GM12891 (cell line): Measurements from ENCODE around the gene OSCP1.

Source experiments
- POLR2A ChIP-seq: IDR thresholded peaks from 2 replicates; pipeline ENCODE4 v1.6.1; 2011; ENCODE audit warnings: low read depth, low read length, control low read depth
- POLR2AphosphoS5 ChIP-seq: IDR thresholded peaks from 2 replicates; pipeline ENCODE4 v1.6.1; 2011; ENCODE audit warnings: low read depth, low read length, control low read depth
- TAF1 ChIP-seq: IDR thresholded peaks from 2 replicates; pipeline ENCODE4 v1.6.1; 2011; ENCODE audit warnings: low read depth, low read length, control low read depth

GRCh38 chr1:36438715-36439114 lies 11.5 kb downstream of the OSCP1 start:
- TF ChIP-seq POLR2A (no peak), TAF1 (no peak), POLR2AphosphoS5 (no peak)
